Measurements from ENCODE around the gene METTL16. TPM values are rescaled to one million over a fixed set of nuclear protein-coding genes. Genes with fewer than 3 reads are reported as not detected.

The METTL16 gene
- total and polyA plus RNA-seq, 2 donors from 2014 or later: 18.0 to 37.2 TPM

DNA sequence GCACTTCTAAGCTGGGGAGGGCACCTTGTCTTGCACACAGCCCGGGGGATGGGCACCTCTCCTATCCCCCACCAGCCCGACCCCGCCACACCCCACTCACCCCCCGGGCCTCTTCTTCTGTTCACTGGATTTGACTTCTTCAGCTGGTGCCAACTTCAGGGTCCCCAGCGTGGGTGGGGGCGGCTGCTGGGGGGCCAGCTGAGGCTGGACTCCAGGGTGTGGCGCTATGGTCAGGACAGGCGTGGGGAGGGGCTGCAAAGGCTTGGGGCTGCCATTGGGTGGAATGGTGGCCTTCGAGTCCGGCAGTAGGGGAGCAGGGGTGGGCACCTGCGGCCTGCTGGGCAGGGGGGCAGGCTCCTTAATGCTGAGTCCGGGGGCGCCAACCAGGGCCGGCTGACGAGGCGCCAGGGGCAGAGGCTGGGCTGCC, 116.9 kb downstream of the METTL16 start:
- DNase-seq: peak in 2 of 5 donors; percentile 81 to 84
- Histone ChIP-seq H3K9me3 (ENCODE audit: control insufficient read depth in 2 of 3, insufficient read depth in 1 of 3, low read length in 3 of 3) (no peaks in the 10 kb centered on the region), H3K36me3 (ENCODE audit: control insufficient read depth in 2 of 3, insufficient read depth in 3 of 3, low read length in 3 of 3) (peaks cover 0 to 5% (median 0%) of the 10 kb centered on the region in 3 donors), H3K27me3 (ENCODE audit: control insufficient read depth, insufficient read depth, low read length) (no peaks in the 10 kb centered on the region), H3K9ac (ENCODE audit: low read length in 3 of 3) (peak overlapping the region in 1 of 3 donors; percentile 17), H3K4me3 (ENCODE audit: low read length in 3 of 3) (no peak overlapping the region), H3K27ac (ENCODE audit: low read depth in 2 of 2, low read length in 2 of 2) (peak overlapping the region; percentile 97 to 100), H3K4me1 (ENCODE audit: control insufficient read depth in 2 of 3, insufficient read depth in 2 of 3, low read depth in 1 of 3, low read length in 3 of 3) (peaks cover 9 to 51% (median 48%) of the 10 kb centered on the region in 3 donors)
- FAIRE-seq: no peak
- intact Hi-C loops (cut with DNase I): no loop called here
- no peak for TF ChIP-seq CTCF (IDR thresholded peaks at IDR 0.05; ENCODE audit: borderline replicate concordance, extremely low read depth, insufficient read depth)

DNA sequence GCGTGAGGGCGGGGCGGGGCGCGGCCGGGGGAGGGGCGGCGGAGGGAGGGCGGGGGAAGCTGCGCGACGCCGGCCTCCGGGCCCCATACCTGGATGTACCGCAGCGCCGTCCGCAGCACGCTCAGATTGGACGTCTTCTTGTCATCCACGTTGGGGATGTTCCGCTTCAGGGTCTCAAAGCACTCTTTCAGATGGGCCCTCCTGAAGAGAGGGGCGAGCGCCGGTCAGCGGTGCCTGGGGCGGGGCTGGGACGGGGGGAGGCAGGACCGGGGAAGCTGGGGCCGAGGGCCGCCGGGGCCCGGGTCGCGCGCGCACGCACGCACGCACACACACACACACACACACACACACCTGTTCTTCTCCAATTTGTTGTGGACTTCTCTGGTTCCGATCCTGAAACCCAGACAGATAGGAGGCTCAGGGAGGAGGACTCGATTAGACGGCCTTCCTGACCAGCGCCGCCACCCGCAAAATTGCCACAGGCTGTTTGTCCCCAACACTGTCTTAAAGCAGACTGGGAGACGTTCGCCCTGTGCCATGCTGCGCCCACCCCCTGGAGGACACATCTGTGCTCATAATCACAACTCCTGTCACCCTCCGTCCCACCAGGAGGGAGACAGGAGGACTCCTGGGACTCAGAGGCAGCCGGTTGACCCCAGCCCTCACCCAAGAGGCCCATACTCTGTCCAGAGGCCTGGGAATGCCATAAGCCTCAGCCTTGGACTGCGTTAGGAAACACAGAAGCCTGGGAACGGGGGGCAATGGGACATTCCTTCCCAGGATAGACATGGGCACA, 117.5 kb downstream of the METTL16 start:
- H3K27me3 ChIP-seq (ENCODE audit: control insufficient read depth, insufficient read depth, low read length): no peaks in the 10 kb centered on the region
- peaks cover 0 to 9% (median 0%) of the 10 kb centered on the region in 3 donors for H3K36me3 ChIP-seq (ENCODE audit: control insufficient read depth in 2 of 3, insufficient read depth in 3 of 3, low read length in 3 of 3)
- FAIRE-seq (no peak), DNase-seq (peak in 2 of 5 donors; percentile 75 to 83)
- intact Hi-C loops (cut with DNase I): no loop called here
- H3K9me3 ChIP-seq (ENCODE audit: control insufficient read depth in 2 of 3, insufficient read depth in 1 of 3, low read length in 3 of 3): no peaks in the 10 kb centered on the region
- peak overlapping the region; percentile 97 to 100 for H3K27ac ChIP-seq (ENCODE audit: low read depth in 2 of 2, low read length in 2 of 2)
- TF ChIP-seq CTCF (IDR thresholded peaks at IDR 0.05; ENCODE audit: borderline replicate concordance, extremely low read depth, insufficient read depth): no peak
- peak overlapping the region in 2 of 3 donors; percentile 17 to 29 for H3K9ac ChIP-seq (ENCODE audit: low read length in 3 of 3)
- H3K4me3 ChIP-seq (ENCODE audit: low read length in 3 of 3): no peak overlapping the region
- peaks cover 9 to 50% (median 48%) of the 10 kb centered on the region in 3 donors for H3K4me1 ChIP-seq (ENCODE audit: control insufficient read depth in 2 of 3, insufficient read depth in 2 of 3, low read depth in 1 of 3, low read length in 3 of 3)

DNA sequence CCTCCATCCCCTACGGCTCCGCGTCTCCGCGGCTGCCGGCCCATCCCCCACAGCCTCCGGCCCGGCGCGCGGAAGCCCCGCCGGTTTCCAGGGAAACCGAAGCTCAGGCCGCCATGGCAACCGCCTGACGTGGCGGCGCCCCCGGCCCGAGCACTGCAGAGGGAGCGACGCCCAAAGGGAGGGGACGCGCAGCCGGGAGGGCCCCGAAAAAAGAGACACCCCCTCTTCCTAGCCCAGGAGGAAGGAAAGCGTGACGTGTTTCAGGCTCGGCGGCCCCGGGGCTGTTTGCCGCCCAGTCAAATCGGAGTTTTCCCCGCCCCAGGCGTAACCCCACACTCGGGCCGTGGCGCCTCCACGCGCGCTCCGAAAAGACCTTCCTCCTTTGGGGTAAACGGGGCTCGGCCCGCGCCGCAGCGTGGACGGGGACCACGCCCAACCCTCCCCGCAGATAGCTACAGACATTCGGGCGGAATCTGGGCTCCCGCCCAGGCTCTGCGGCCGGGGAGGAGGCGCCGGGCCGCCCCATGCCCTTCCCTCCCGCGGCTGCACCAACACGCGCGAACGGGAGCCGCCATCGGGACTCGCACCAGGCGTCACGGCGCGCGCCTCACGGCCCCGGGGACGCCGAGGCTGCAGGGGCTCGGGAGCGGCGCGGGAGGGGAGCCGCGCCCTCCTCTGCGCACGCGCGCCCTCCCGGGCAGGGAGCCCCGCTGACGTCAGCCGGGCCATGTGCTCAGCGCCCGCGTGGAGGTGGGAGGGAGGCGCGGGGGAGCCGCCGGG, 118.3 kb downstream of the METTL16 start:
- H3K4me3 ChIP-seq (ENCODE audit: low read length in 3 of 3): peak overlapping the region; percentile 58 to 79 (median 60)
- peaks cover 7 to 44% (median 44%) of the 10 kb centered on the region in 3 donors for H3K4me1 ChIP-seq (ENCODE audit: control insufficient read depth in 2 of 3, insufficient read depth in 2 of 3, low read depth in 1 of 3, low read length in 3 of 3)
- H3K27me3 ChIP-seq (ENCODE audit: control insufficient read depth, insufficient read depth, low read length): no peaks in the 10 kb centered on the region
- DNase-seq (peak; percentile 87 to 97 (median 93)), FAIRE-seq (no peak)
- peaks cover 0 to 9% (median 0%) of the 10 kb centered on the region in 3 donors for H3K36me3 ChIP-seq (ENCODE audit: control insufficient read depth in 2 of 3, insufficient read depth in 3 of 3, low read length in 3 of 3)
- TF ChIP-seq CTCF (IDR thresholded peaks at IDR 0.05; ENCODE audit: borderline replicate concordance, extremely low read depth, insufficient read depth): no peak
- peak overlapping the region; percentile 99 for H3K27ac ChIP-seq (ENCODE audit: low read depth in 2 of 2, low read length in 2 of 2)
- H3K9me3 ChIP-seq (ENCODE audit: control insufficient read depth in 2 of 3, insufficient read depth in 1 of 3, low read length in 3 of 3): no peaks in the 10 kb centered on the region
- intact Hi-C loops (cut with DNase I): no loop called here
- H3K9ac ChIP-seq (ENCODE audit: low read length in 3 of 3): peak overlapping the region; percentile 33 to 90 (median 74)

All from kidney (tissue), 14 donors.